ENCODE results near the gene ZNF324B.

GRCh38 chr19:58468216-58468839, 16.9 kb downstream of the ZNF324B start:
- TF ChIP-seq CTCF (IDR thresholded peaks at IDR 0.05; ENCODE audit: poor library complexity) (no peak), EZH2 (IDR thresholded peaks at IDR 0.05; ENCODE audit: borderline replicate concordance) (no peak)

Data from hepatocyte (in vitro differentiated cells).